DND-41 (cell line): Measurements from ENCODE around the gene MYH7.
"Not testable (repeated sequence)": the region's sequence is repeated elsewhere in the genome, so short reads cannot be mapped to it uniquely, and the experiment has no call there.

ENCODE experiments used
- ATAC-seq: fragments of 200-7000 bp; cut with Tn5 transposase; 3 replicates; pipeline ENCODE4 v1.9.1; 2021; ENCODE audit warnings: low read depth; ENCODE audit not compliant: insufficient read depth
- DNase-seq: peaks from one replicate; pipeline ENCODE4 v3.0.0-alpha.2; 2020
- H2AFZ ChIP-seq: 2 replicates; pipeline ENCODE4 v1.6.0; 2012; ENCODE audit warnings: low read depth, low read length
- H3K27ac ChIP-seq: 2 replicates; pipeline ENCODE4 v1.5.1; 2012; ENCODE audit warnings: low read length, inconsistent platforms
- H3K27me3 ChIP-seq: fragments of 200-600 bp; sonication (generic); 2 replicates; pipeline ENCODE4 v1.6.0; 2012; ENCODE audit warnings: low read length, mild to moderate bottlenecking, inconsistent platforms; ENCODE audit not compliant: insufficient read depth, poor library complexity
- H3K36me3 ChIP-seq: 2 replicates; pipeline ENCODE4 v1.5.1; 2012; ENCODE audit warnings: low read length, inconsistent platforms; ENCODE audit not compliant: insufficient read depth
- H3K4me1 ChIP-seq: 2 replicates; pipeline ENCODE4 v1.5.1; 2012; ENCODE audit warnings: mild to moderate bottlenecking, low read length; ENCODE audit not compliant: insufficient read depth
- H3K4me2 ChIP-seq: 2 replicates; pipeline ENCODE4 v1.6.0; 2012; ENCODE audit warnings: mild to moderate bottlenecking, moderate library complexity, low read length, inconsistent platforms; ENCODE audit not compliant: insufficient read depth
- H3K4me3 ChIP-seq, 2 experiments: fragments of 200-600 bp in 1 of 2; shearing (Covaris generic) in 1 of 2; 2 replicates each; pipeline ENCODE4 v1.5.1; 2012 to 2016; ENCODE audit warnings: inconsistent platforms in 2 of 2, low read length in 2 of 2, mild to moderate bottlenecking in 2 of 2, low read depth in 1 of 2, moderate library complexity in 1 of 2
- H3K79me2 ChIP-seq: 2 replicates; pipeline ENCODE4 v1.6.0; 2012; ENCODE audit warnings: low read length, inconsistent platforms; ENCODE audit not compliant: insufficient read depth
- H3K9ac ChIP-seq: 2 replicates; pipeline ENCODE4 v1.6.0; 2012; ENCODE audit warnings: low read depth, mild to moderate bottlenecking, inconsistent platforms, low read length, moderate library complexity
- H3K9me3 ChIP-seq: 2 replicates; pipeline ENCODE4 v1.5.1; 2012; ENCODE audit warnings: low read length, moderate library complexity, mild to moderate bottlenecking, inconsistent platforms; ENCODE audit not compliant: insufficient read depth, severe bottlenecking
- H4K20me1 ChIP-seq: 2 replicates; pipeline ENCODE4 v1.6.0; 2012; ENCODE audit warnings: low read length; ENCODE audit not compliant: insufficient read depth
- CTCF ChIP-seq: IDR thresholded peaks from 2 replicates; pipeline ENCODE4 v1.5.1; 2012; ENCODE audit warnings: borderline replicate concordance, low read length, moderate library complexity, mild to moderate bottlenecking; ENCODE audit not compliant: poor library complexity, severe bottlenecking; ENCODE audit errors: extremely low read depth
- EZH2 ChIP-seq: IDR thresholded peaks from 3 replicates; pipeline ENCODE4 v1.6.1; 2012; ENCODE audit warnings: borderline replicate concordance, low read depth, mild to moderate bottlenecking, moderate library complexity, low read length, inconsistent platforms; ENCODE audit not compliant: severe bottlenecking

MYH7 gene

GRCh38 chr14:23428686-23429495 lies 6.6 kb downstream of the MYH7 start:
- Histone ChIP-seq H3K27me3 (peaks cover 10% of the 10 kb centered on the region), H3K4me3 (no peak overlapping the region), H3K79me2 (no peaks in the 10 kb centered on the region), H3K4me2 (no peak overlapping the region), H3K36me3 (no peaks in the 10 kb centered on the region), H2AFZ (no peak overlapping the region), H3K9ac (no peak overlapping the region), H4K20me1 (no peaks in the 10 kb centered on the region), H3K27ac (no peak overlapping the region), H3K9me3 (no peaks in the 10 kb centered on the region), H3K4me1 (no peaks in the 10 kb centered on the region)
- ATAC-seq (no peak), DNase-seq (no peak)
- TF ChIP-seq EZH2 (no peak), CTCF (no peak)

- DNase-seq, H3K4me2 ChIP-seq, H3K4me1 ChIP-seq, H4K20me1 ChIP-seq, H3K27ac ChIP-seq, H2AFZ ChIP-seq, H3K9me3 ChIP-seq, ATAC-seq, H3K36me3 ChIP-seq, H3K4me3 ChIP-seq, H3K9ac ChIP-seq, H3K79me2 ChIP-seq: not testable (repeated sequence)
- peaks cover 19% of the 10 kb centered on the region for H3K27me3 ChIP-seq
These were observed 9.7 kb downstream of the MYH7 start for GRCh38 chr14:23425798-23426197.

GRCh38 chr14:23425169-23425568 lies 10.3 kb downstream of the MYH7 start:
- H3K9me3 ChIP-seq = no peaks in the 10 kb centered on the region
- no peaks in the 10 kb centered on the region for H4K20me1 ChIP-seq
- TF ChIP-seq EZH2 (no peak), CTCF (no peak)
- H3K27ac ChIP-seq = no peak overlapping the region
- no peak overlapping the region for H3K9ac ChIP-seq
- H3K79me2 ChIP-seq = no peaks in the 10 kb centered on the region
- H3K4me3 ChIP-seq = no peak overlapping the region
- H3K36me3 ChIP-seq = no peaks in the 10 kb centered on the region
- H3K4me1 ChIP-seq = no peaks in the 10 kb centered on the region
- H2AFZ ChIP-seq = no peak overlapping the region
- ATAC-seq = no peak
- H3K4me2 ChIP-seq = no peak overlapping the region
- peaks cover 24% of the 10 kb centered on the region for H3K27me3 ChIP-seq
- no peak for DNase-seq

GRCh38 chr14:23423657-23424056 lies 11.8 kb downstream of the MYH7 start:
- no peak for ATAC-seq
- TF ChIP-seq CTCF (no peak), EZH2 (no peak)
- no peak overlapping the region for H3K4me2 ChIP-seq

More at GRCh38 chr14:23423657-23424056, 11.8 kb downstream of the MYH7 start:
- Histone ChIP-seq H3K4me3 (no peak overlapping the region), H3K9me3 (no peaks in the 10 kb centered on the region), H3K79me2 (no peaks in the 10 kb centered on the region), H3K4me1 (no peaks in the 10 kb centered on the region), H4K20me1 (no peaks in the 10 kb centered on the region), H3K36me3 (no peaks in the 10 kb centered on the region), H3K27me3 (peaks cover 30% of the 10 kb centered on the region), H3K27ac (no peak overlapping the region), H3K9ac (no peak overlapping the region), H2AFZ (no peak overlapping the region)
- DNase-seq = no peak
